SK-N-SH (cell line): Measurements from ENCODE around the gene AP5B1.
"Not testable (repeated sequence)": the region's sequence is repeated elsewhere in the genome, so short reads cannot be mapped to it uniquely, and the experiment has no call there.

Experiments used
- RAD21 ChIP-seq: IDR thresholded peaks from 2 replicates; pipeline ENCODE4 v1.6.1; 2012; ENCODE audit warnings: mild to moderate bottlenecking, low read length
- TF ChIP-seq, protein P1 (sequence below): fragments of 200-600 bp; sonication (generic); IDR thresholded peaks from 2 replicates; pipeline ENCODE4 v1.6.1; 2017; ENCODE audit warnings: antibody characterized with exemption, mild to moderate bottlenecking, moderate library complexity
- TF ChIP-seq, protein P2 (sequence below): IDR thresholded peaks from 2 replicates; pipeline ENCODE4 v1.4.0; 2012; ENCODE audit warnings: low read depth, borderline replicate concordance

DNA sequence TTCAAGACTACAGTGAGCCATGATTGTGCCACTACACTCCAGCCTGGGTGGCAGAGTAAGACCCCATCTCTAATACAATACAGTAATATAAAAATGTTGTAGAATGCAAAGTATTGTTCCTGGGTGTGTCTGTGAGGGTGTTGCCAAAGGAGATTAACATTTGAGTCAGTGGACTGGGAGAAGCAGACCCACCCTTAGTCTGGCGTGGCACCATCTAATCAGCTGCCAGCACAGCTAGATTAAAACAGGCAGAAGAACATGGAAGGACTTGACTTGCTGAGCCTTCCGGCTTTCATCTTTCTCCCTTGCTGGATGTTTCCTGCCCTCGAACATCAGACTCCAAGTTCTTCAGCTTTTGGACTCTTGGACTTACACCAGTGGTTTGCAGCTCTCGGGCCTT lies 45.7 kb downstream of the AP5B1 start:
- TF ChIP-seq, protein P1, sequence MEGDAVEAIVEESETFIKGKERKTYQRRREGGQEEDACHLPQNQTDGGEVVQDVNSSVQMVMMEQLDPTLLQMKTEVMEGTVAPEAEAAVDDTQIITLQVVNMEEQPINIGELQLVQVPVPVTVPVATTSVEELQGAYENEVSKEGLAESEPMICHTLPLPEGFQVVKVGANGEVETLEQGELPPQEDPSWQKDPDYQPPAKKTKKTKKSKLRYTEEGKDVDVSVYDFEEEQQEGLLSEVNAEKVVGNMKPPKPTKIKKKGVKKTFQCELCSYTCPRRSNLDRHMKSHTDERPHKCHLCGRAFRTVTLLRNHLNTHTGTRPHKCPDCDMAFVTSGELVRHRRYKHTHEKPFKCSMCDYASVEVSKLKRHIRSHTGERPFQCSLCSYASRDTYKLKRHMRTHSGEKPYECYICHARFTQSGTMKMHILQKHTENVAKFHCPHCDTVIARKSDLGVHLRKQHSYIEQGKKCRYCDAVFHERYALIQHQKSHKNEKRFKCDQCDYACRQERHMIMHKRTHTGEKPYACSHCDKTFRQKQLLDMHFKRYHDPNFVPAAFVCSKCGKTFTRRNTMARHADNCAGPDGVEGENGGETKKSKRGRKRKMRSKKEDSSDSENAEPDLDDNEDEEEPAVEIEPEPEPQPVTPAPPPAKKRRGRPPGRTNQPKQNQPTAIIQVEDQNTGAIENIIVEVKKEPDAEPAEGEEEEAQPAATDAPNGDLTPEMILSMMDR, result not testable (repeated sequence)
- TF ChIP-seq RAD21, result not testable (repeated sequence)
- TF ChIP-seq, protein P2, sequence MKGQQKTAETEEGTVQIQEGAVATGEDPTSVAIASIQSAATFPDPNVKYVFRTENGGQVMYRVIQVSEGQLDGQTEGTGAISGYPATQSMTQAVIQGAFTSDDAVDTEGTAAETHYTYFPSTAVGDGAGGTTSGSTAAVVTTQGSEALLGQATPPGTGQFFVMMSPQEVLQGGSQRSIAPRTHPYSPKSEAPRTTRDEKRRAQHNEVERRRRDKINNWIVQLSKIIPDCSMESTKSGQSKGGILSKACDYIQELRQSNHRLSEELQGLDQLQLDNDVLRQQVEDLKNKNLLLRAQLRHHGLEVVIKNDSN, result not testable (repeated sequence)
